H9 (cell line): ENCODE data around the gene DARS1. TPM values are rescaled to one million over a fixed set of nuclear protein-coding genes. Genes with fewer than 3 reads are reported as not detected.
"Not testable (repeated sequence)": the region's sequence is repeated elsewhere in the genome, so short reads cannot be mapped to it uniquely, and the experiment has no call there.

Experiments used
- DNase-seq: peaks from one replicate; pipeline ENCODE4 v3.0.0-alpha.2; 2017
- H2AFZ ChIP-seq: one replicate; pipeline ENCODE4 v1.6.1; 2013; ENCODE audit warnings: mild to moderate bottlenecking, low read length, control low read depth, moderate library complexity
- H2AK5ac ChIP-seq: 2 replicates; pipeline ENCODE4 v1.6.1; 2013; ENCODE audit warnings: low read length, control low read depth, mixed read lengths; ENCODE audit not compliant: insufficient read length
- H2BK120ac ChIP-seq: one replicate; pipeline ENCODE4 v1.6.1; 2013; ENCODE audit warnings: low read depth, mild to moderate bottlenecking, low read length, control low read depth, inconsistent platforms; ENCODE audit not compliant: poor library complexity, severe bottlenecking
- H2BK12ac ChIP-seq: 2 replicates; pipeline ENCODE4 v1.6.1; 2013; ENCODE audit warnings: low read length, control low read depth, mixed read lengths, low read depth; ENCODE audit not compliant: insufficient read length
- H2BK15ac ChIP-seq: 2 replicates; pipeline ENCODE4 v1.6.1; 2013; ENCODE audit warnings: low read depth, low read length, control low read depth
- H2BK20ac ChIP-seq: one replicate; pipeline ENCODE4 v1.6.1; 2013; ENCODE audit warnings: low read depth, mild to moderate bottlenecking, low read length, control low read depth, inconsistent platforms; ENCODE audit not compliant: poor library complexity, severe bottlenecking
- H2BK5ac ChIP-seq: 2 replicates; pipeline ENCODE4 v1.6.1; 2013; ENCODE audit warnings: low read length, control low read depth, mixed read lengths; ENCODE audit not compliant: insufficient read length
- H3K14ac ChIP-seq: 2 replicates; pipeline ENCODE4 v1.6.1; 2013; ENCODE audit warnings: low read length, control low read depth; ENCODE audit not compliant: insufficient read depth
- H3K18ac ChIP-seq: 2 replicates; pipeline ENCODE4 v1.6.1; 2013; ENCODE audit warnings: low read depth, mild to moderate bottlenecking, mixed read lengths, low read length, control low read depth; ENCODE audit not compliant: insufficient read length
- H3K23ac ChIP-seq: 2 replicates; pipeline ENCODE4 v1.6.1; 2013; ENCODE audit warnings: low read length, control low read depth, mixed read lengths, low read depth; ENCODE audit not compliant: insufficient read length
- H3K23me2 ChIP-seq: 2 replicates; pipeline ENCODE4 v1.6.1; 2013; ENCODE audit warnings: low read depth, mild to moderate bottlenecking, mixed read lengths, low read length, control low read depth; ENCODE audit not compliant: insufficient read length, poor library complexity, severe bottlenecking
- H3K27ac ChIP-seq: 2 replicates; pipeline ENCODE4 v1.5.1; 2013; ENCODE audit warnings: low read length, control low read depth, mixed read lengths, low read depth; ENCODE audit not compliant: insufficient read length
- H3K27me3 ChIP-seq: 2 replicates; pipeline ENCODE4 v1.6.1; 2013; ENCODE audit warnings: low read length, control low read depth, inconsistent platforms; ENCODE audit not compliant: insufficient read depth
- H3K4ac ChIP-seq: 2 replicates; pipeline ENCODE4 v1.6.1; 2013; ENCODE audit warnings: low read depth, mild to moderate bottlenecking, control low read depth, inconsistent platforms, low read length, moderate library complexity
- H3K4me1 ChIP-seq: 2 replicates; pipeline ENCODE4 v1.6.1; 2013; ENCODE audit warnings: low read length, control low read depth, inconsistent platforms; ENCODE audit not compliant: insufficient read depth
- H3K4me2 ChIP-seq: 2 replicates; pipeline ENCODE4 v1.6.1; 2013; ENCODE audit warnings: low read length, control low read depth, mixed read lengths; ENCODE audit not compliant: insufficient read length, insufficient read depth
- H3K56ac ChIP-seq: 2 replicates; pipeline ENCODE4 v1.6.1; 2013; ENCODE audit warnings: low read depth, mild to moderate bottlenecking, mixed read lengths, low read length, control low read depth; ENCODE audit not compliant: insufficient read length
- H3K79me1 ChIP-seq: 2 replicates; pipeline ENCODE4 v1.6.1; 2013; ENCODE audit warnings: low read depth, mild to moderate bottlenecking, moderate library complexity, low read length, control low read depth, inconsistent platforms; ENCODE audit not compliant: insufficient read depth, poor library complexity, severe bottlenecking
- H3K79me2 ChIP-seq: 2 replicates; pipeline ENCODE4 v1.6.1; 2013; ENCODE audit warnings: low read length, control low read depth, inconsistent platforms; ENCODE audit not compliant: insufficient read depth
- H3K9ac ChIP-seq: 2 replicates; pipeline ENCODE4 v1.6.1; 2013; ENCODE audit warnings: low read length, control low read depth, mixed read lengths; ENCODE audit not compliant: insufficient read length; ENCODE audit errors: extremely low read depth
- H3K9me3 ChIP-seq: one replicate; pipeline ENCODE4 v1.6.1; 2013; ENCODE audit warnings: low read depth, low read length, inconsistent platforms; ENCODE audit not compliant: control insufficient read depth
- H3T11ph ChIP-seq: one replicate; pipeline ENCODE4 v1.6.1; 2013; ENCODE audit warnings: mild to moderate bottlenecking, low read length, control low read depth, inconsistent platforms
- H4K20me1 ChIP-seq: one replicate; pipeline ENCODE4 v1.6.1; 2013; ENCODE audit not compliant: control insufficient read depth, insufficient read length, insufficient read depth
- H4K5ac ChIP-seq: 2 replicates; pipeline ENCODE4 v1.6.1; 2013; ENCODE audit warnings: low read depth, mild to moderate bottlenecking, mixed read lengths, low read length, control low read depth; ENCODE audit not compliant: insufficient read length
- H4K8ac ChIP-seq: replicated peaks from 2 replicates; pipeline ENCODE4 v1.6.1; 2013; ENCODE audit warnings: low read length, control low read depth, mixed read lengths, low read depth; ENCODE audit not compliant: insufficient read length
- H4K91ac ChIP-seq: 2 replicates; pipeline ENCODE4 v1.6.1; 2013; ENCODE audit warnings: low read depth, mild to moderate bottlenecking, moderate library complexity, mixed read lengths, low read length, control low read depth; ENCODE audit not compliant: insufficient read length
- H3K27ac Mint-ChIP-seq, 3 experiments: 2 replicates in 2 of 3; 3 replicates in 1 of 3; pipeline ENCODE4 v1.8.0; 2020 to 2021; ENCODE audit warnings: mixed read lengths in 3 of 3, mild to moderate bottlenecking in 1 of 3, moderate library complexity in 1 of 3
- H3K27me3 Mint-ChIP-seq: 2 replicates; pipeline ENCODE4 v1.8.0; 2021; ENCODE audit warnings: low read depth, mild to moderate bottlenecking, moderate library complexity, mixed read lengths
- H3K36me3 Mint-ChIP-seq, 3 experiments: 2 replicates in 2 of 3; 3 replicates in 1 of 3; pipeline ENCODE4 v1.8.0; 2020 to 2021; ENCODE audit warnings: low read depth in 3 of 3, mixed read lengths in 3 of 3; ENCODE audit not compliant: insufficient read depth in 1 of 3
- H3K4me1 Mint-ChIP-seq, 2 experiments: 2 replicates each; pipeline ENCODE4 v1.8.0; 2020; ENCODE audit warnings: mixed read lengths in 2 of 2
- H3K4me3 Mint-ChIP-seq, 2 experiments: 2 replicates in 1 of 2; 3 replicates in 1 of 2; pipeline ENCODE4 v1.8.0; 2020 to 2021; ENCODE audit warnings: mild to moderate bottlenecking in 2 of 2, mixed read lengths in 2 of 2, moderate library complexity in 1 of 2
- H3K9me3 Mint-ChIP-seq, 2 experiments: 2 replicates in 1 of 2; 3 replicates in 1 of 2; pipeline ENCODE4 v1.8.0; 2020; ENCODE audit warnings: mild to moderate bottlenecking in 2 of 2, mixed read lengths in 2 of 2, moderate library complexity in 1 of 2
- CTCF ChIP-seq: fragments of 200-600 bp; sonication (generic); conservative IDR thresholded peaks from 3 replicates; pipeline ENCODE4 v1.8.0; 2021; ENCODE audit warnings: antibody characterized with exemption, mild to moderate bottlenecking
- WGBS: extraction: QIAGEN DNeasy Blood & Tissue Kit; methylation state at CpG from one replicate; pipeline ENCODE4 v1.1.7; 2013; ENCODE audit warnings: missing lambda C conversion rate, low lambda C conversion rate, mixed read lengths; ENCODE audit not compliant: insufficient read length; ENCODE audit errors: extremely low coverage; 5-methylcytosine and 5-hydroxymethylcytosine counted together
- total RNA-seq: library from RNA; stranded (reverse); gene quantifications from 2 replicates; pipeline ENCODE4 v1.2.1, GENCODE V29; 2021

Gene DARS1
- total RNA-seq, 1 experiment from 2014 or later = 117 TPM

GRCh38 chr2:135960150-135960549 is 25.3 kb downstream of the DARS1 start:
- Histone ChIP-seq H2AK5ac (no peak overlapping the region), H3K9ac (no peak overlapping the region), H3K23ac (no peak overlapping the region), H2BK12ac (no peak overlapping the region), H3K23me2 (no peaks in the 10 kb centered on the region), H2BK20ac (no peak overlapping the region), H3K79me2 (peaks cover 2% of the 10 kb centered on the region; the same call in 1 of the 2 replicates), H4K20me1 (no peaks in the 10 kb centered on the region), H4K8ac (no peak overlapping the region), H3K4me1 (peaks cover 4% of the 10 kb centered on the region; the same call in 1 of the 2 replicates), H4K91ac (no peak overlapping the region), H3K14ac (no peak overlapping the region), H3K27me3 (no peaks in the 10 kb centered on the region), H3K4me2 (no peak overlapping the region), H2BK15ac (no peak overlapping the region), H3K18ac (no peak overlapping the region), H4K5ac (no peak overlapping the region), H3K79me1 (peaks cover 4% of the 10 kb centered on the region), H3K56ac (no peak overlapping the region), H2AFZ (no peak overlapping the region), H2BK120ac (no peak overlapping the region), H3K4ac (no peak overlapping the region), H2BK5ac (no peak overlapping the region), H3K27ac (no peak overlapping the region), H3T11ph (no peak overlapping the region), H3K9me3 (no peaks in the 10 kb centered on the region)
- H3K4me1 Mint-ChIP-seq = peaks cover 31 to 32% of the 10 kb centered on the region in 2 experiments
- no peak for DNase-seq
- WGBS = no CpG with 5 or more reads among the region's 5 CpGs
- no peak for TF ChIP-seq CTCF
- no peaks in the 10 kb centered on the region for H3K9me3 Mint-ChIP-seq
- H3K36me3 Mint-ChIP-seq = peaks cover 3 to 21% (median 14%) of the 10 kb centered on the region in 3 experiments; a peak in 6 of 7 replicates
- H3K27ac Mint-ChIP-seq = peak overlapping the region in 2 of 3 experiments; percentile 43 to 64; a peak in 5 of 7 replicates
- H3K4me3 Mint-ChIP-seq = no peak overlapping the region; a peak in 1 of 5 replicates
- no peaks in the 10 kb centered on the region for H3K27me3 Mint-ChIP-seq

GRCh38 chr2:135958927-135959326 is 26.5 kb downstream of the DARS1 start:
- not testable (repeated sequence) for H4K8ac ChIP-seq, H2BK15ac ChIP-seq, H3K27me3 ChIP-seq, H3K4me1 ChIP-seq, H3K4me3 Mint-ChIP-seq, H3K9ac ChIP-seq, H3K4me2 ChIP-seq, H2AK5ac ChIP-seq, H3K23me2 ChIP-seq, H3K79me2 ChIP-seq, H2BK5ac ChIP-seq, H2BK20ac ChIP-seq, H3K18ac ChIP-seq, H3K27me3 Mint-ChIP-seq, H4K5ac ChIP-seq, H2AFZ ChIP-seq, H3K79me1 ChIP-seq, H3K9me3 Mint-ChIP-seq, H3T11ph ChIP-seq, H3K27ac Mint-ChIP-seq, H3K23ac ChIP-seq, H4K20me1 ChIP-seq, H4K91ac ChIP-seq, H3K56ac ChIP-seq, H3K14ac ChIP-seq, H2BK120ac ChIP-seq, DNase-seq, H3K4ac ChIP-seq, H3K27ac ChIP-seq, H3K9me3 ChIP-seq, H2BK12ac ChIP-seq
- peaks cover 3 to 21% (median 14%) of the 10 kb centered on the region in 3 experiments; a peak in 6 of 7 replicates for H3K36me3 Mint-ChIP-seq
- WGBS = no CpG with 5 or more reads among the region's 6 CpGs
- H3K4me1 Mint-ChIP-seq = peaks cover 31 to 32% of the 10 kb centered on the region in 2 experiments
